ENCODE results near the gene GPR137B. TPM values are rescaled to one million over a fixed set of nuclear protein-coding genes. Genes with fewer than 3 reads are reported as not detected.

Gene GPR137B
- total and polyA plus RNA-seq, 2 of the 4 experiments (the other 2 are of a cell fraction), result 4.5 to 12.3 TPM

- no peak overlapping the region for H4K5ac ChIP-seq (ENCODE audit: low read depth, low read length)
- no peaks in the 10 kb centered on the region for H3K9me3 ChIP-seq (ENCODE audit: control insufficient read depth, insufficient read depth, low read length)
- H3K14ac ChIP-seq (replicated peaks; ENCODE audit: low read depth, low read length), result no peak overlapping the region
- H3K18ac ChIP-seq (ENCODE audit: low read depth, low read length), result no peak overlapping the region
- H3K27me3 ChIP-seq (ENCODE audit: control insufficient read depth, insufficient read depth, low read length), result no peaks in the 10 kb centered on the region
- H3K79me1 ChIP-seq (ENCODE audit: low read depth in 1 of 2, low read length in 2 of 2), result no peaks in the 10 kb centered on the region
- no peak overlapping the region for H2BK5ac ChIP-seq (ENCODE audit: low read depth, low read length, poor library complexity, severe bottlenecking)
- dilution Hi-C loops (cut with HindIII; ENCODE audit: low sequenced_read_pairs, unreplicated experiment) (no loop called here), intact Hi-C loops (cut with micrococcal nuclease) (no loop called here), in situ Hi-C loops (cut with MboI; ENCODE audit: low sequenced_read_pairs) (no loop called here)
- peaks cover 5% of the 10 kb centered on the region; the same call in 1 of the 2 replicates for H3K9me1 ChIP-seq (ENCODE audit: insufficient read depth, low read length)
- no peak overlapping the region for H2BK120ac ChIP-seq (ENCODE audit: low read depth, low read length)
- no peaks in the 10 kb centered on the region for H3K4me1 ChIP-seq (ENCODE audit: control insufficient read depth, insufficient read depth, low read length)
- no peak overlapping the region for H4K8ac ChIP-seq (ENCODE audit: low read depth in 2 of 2, low read length in 2 of 2)
- ChIA-PET POLR2A (ENCODE audit: unreplicated experiment) (no interaction called here), CTCF (interaction anchor here (0.7 kb wide), 1 partner anchor 260 kb away, joined by 3 read pairs; no protein-coding TSS in a partner anchor)
- H3K27ac ChIP-seq (ENCODE audit: insufficient read depth, low read length), result no peak overlapping the region
- no CpG with 5 or more reads among the region's 2 CpGs for WGBS, 2 experiments (ENCODE audit: extremely low coverage in 2 of 2, insufficient read length in 1 of 2)
- TF ChIP-seq POLR2A (IDR thresholded peaks at IDR 0.05; ENCODE audit: low read depth, low read length) (no peak), MXI1 (IDR thresholded peaks at IDR 0.05; ENCODE audit: borderline replicate concordance, low read depth, low read length) (no peak), RFX5 (IDR thresholded peaks at IDR 0.05; ENCODE audit: low read depth, low read length) (no peak), RCOR1 (IDR thresholded peaks at IDR 0.05; ENCODE audit: insufficient replicate concordance, low read length) (no peak), MAZ (IDR thresholded peaks at IDR 0.05; ENCODE audit: borderline replicate concordance, low read depth, low read length) (no peak), SMC3 (IDR thresholded peaks at IDR 0.05; ENCODE audit: low read depth, low read length) (no peak), BHLHE40 (IDR thresholded peaks at IDR 0.05; ENCODE audit: low read depth, low read length) (no peak), FOS (IDR thresholded peaks at IDR 0.05; ENCODE audit: low read depth, low read length) (no peak), CEBPB (IDR thresholded peaks at IDR 0.05; ENCODE audit: low read depth, low read length) (no peak), NFE2L2 (IDR thresholded peaks at IDR 0.05; ENCODE audit: low read depth, low read length) (no peak), CHD1 (IDR thresholded peaks at IDR 0.05; ENCODE audit: low read depth, low read length) (no peak), CTCF (conservative IDR thresholded peaks at IDR 0.05; ENCODE audit: low read depth, low read length) (no peak), MAFK (IDR thresholded peaks at IDR 0.05; ENCODE audit: low read depth, low read length) (no peak)
- TF ChIP-seq, protein P1, sequence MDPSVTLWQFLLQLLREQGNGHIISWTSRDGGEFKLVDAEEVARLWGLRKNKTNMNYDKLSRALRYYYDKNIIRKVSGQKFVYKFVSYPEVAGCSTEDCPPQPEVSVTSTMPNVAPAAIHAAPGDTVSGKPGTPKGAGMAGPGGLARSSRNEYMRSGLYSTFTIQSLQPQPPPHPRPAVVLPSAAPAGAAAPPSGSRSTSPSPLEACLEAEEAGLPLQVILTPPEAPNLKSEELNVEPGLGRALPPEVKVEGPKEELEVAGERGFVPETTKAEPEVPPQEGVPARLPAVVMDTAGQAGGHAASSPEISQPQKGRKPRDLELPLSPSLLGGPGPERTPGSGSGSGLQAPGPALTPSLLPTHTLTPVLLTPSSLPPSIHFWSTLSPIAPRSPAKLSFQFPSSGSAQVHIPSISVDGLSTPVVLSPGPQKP (IDR thresholded peaks at IDR 0.05; ENCODE audit: borderline replicate concordance, low read depth, low read length), result no peak
- TF ChIP-seq, protein P2, sequence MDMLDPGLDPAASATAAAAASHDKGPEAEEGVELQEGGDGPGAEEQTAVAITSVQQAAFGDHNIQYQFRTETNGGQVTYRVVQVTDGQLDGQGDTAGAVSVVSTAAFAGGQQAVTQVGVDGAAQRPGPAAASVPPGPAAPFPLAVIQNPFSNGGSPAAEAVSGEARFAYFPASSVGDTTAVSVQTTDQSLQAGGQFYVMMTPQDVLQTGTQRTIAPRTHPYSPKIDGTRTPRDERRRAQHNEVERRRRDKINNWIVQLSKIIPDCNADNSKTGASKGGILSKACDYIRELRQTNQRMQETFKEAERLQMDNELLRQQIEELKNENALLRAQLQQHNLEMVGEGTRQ (IDR thresholded peaks at IDR 0.05; ENCODE audit: low read depth, low read length), result no peak
- no TSS peak for BruUV-seq (replicated peaks)
- H3K4ac ChIP-seq (ENCODE audit: low read depth, low read length), result no peak overlapping the region
- no peaks in the 10 kb centered on the region for H4K20me1 ChIP-seq (ENCODE audit: insufficient read depth, low read length)
- no peak overlapping the region for H2BK15ac ChIP-seq (ENCODE audit: low read depth, low read length)
- no peak overlapping the region for H2AK9ac ChIP-seq (replicated peaks; ENCODE audit: low read depth, low read length, poor library complexity)
- H3K9ac ChIP-seq (ENCODE audit: low read depth, low read length), result no peak overlapping the region
- H2BK20ac ChIP-seq (ENCODE audit: low read depth, low read length), result no peak overlapping the region
- no peak overlapping the region for H2AFZ ChIP-seq (replicated peaks; ENCODE audit: low read length, poor library complexity)
- H3K23ac ChIP-seq (ENCODE audit: low read depth, low read length), result no peak overlapping the region
- H3K4me3 ChIP-seq (ENCODE audit: insufficient read depth, low read depth, low read length), result no peak overlapping the region
- DNase-seq (no peak), ATAC-seq (ENCODE audit: low read depth) (no peak)
- H3K4me2 ChIP-seq (ENCODE audit: low read depth, low read length), result no peak overlapping the region
- peaks cover 4% of the 10 kb centered on the region; the same call in 1 of the 2 replicates for H3K36me3 ChIP-seq (ENCODE audit: control insufficient read depth, insufficient read depth, low read length)
- no peak overlapping the region for H4K91ac ChIP-seq (ENCODE audit: insufficient read depth, low read depth, low read length)
- no peak overlapping the region for H2AK5ac ChIP-seq (ENCODE audit: low read depth, low read length)
- H3K56ac ChIP-seq (ENCODE audit: extremely low read depth, insufficient read depth, low read length), result no peak overlapping the region
These were observed 66.8 kb downstream of the GPR137B start for GRCh38 chr1:236209185-236209584.
